Adrenal gland (tissue), 5 donors: ENCODE data around the gene G3BP2.

ENCODE experiments used
- CTCF ChIP-seq, 6 experiments: fragments of 450-650 bp in 4 of 6; fragments of 200-600 bp in 2 of 6; sonication (generic) in 1 of 6; IDR thresholded peaks; 1 replicate in 5 of 6; 2 replicates in 1 of 6; pipeline versions ENCODE4 v1.5.1 to v1.8.0; 2016 to 2021; ENCODE audit warnings: antibody characterized with exemption in 6 of 6, mild to moderate bottlenecking in 2 of 6, moderate library complexity in 1 of 6
- POLR2A ChIP-seq, 2 donors: fragments of 450-650 bp; IDR thresholded peaks; one replicate each; pipeline ENCODE4 v1.6.1; 2017; ENCODE audit warnings: antibody characterized with exemption in 2 of 2, mild to moderate bottlenecking in 2 of 2, moderate library complexity in 1 of 2
- donor health status: DM: no; HTN: no; CAD: no.

GRCh38 chr4:75696071-75696470 lies 22.9 kb upstream of the G3BP2 start:
- TF ChIP-seq POLR2A (IDR thresholded peaks at IDR 0.05) (no peak), CTCF (IDR thresholded peaks at IDR 0.05) (no peak)
